Upper lobe of left lung (tissue), 6 donors: Measurements from ENCODE around the gene TNFSF13. TPM values are rescaled to one million over a fixed set of nuclear protein-coding genes. Genes with fewer than 3 reads are reported as not detected.

Experiments
- ATAC-seq, 2 donors: fragments of 200-7000 bp; cut with Tn5 transposase; one replicate each; pipeline ENCODE4 v1.9.1; 2022; ENCODE audit warnings: mild to moderate bottlenecking in 2 of 2, moderate library complexity in 2 of 2; ENCODE audit not compliant: low FRiP score in 2 of 2
- DNase-seq, 2 donors: peaks; one replicate each; pipeline ENCODE4 v3.0.0-alpha.2; 2019 to 2020
- H3K27ac ChIP-seq, 4 donors: fragments of 200-600 bp; sonication (generic); one replicate each; pipeline ENCODE4 v1.5.1; 2016 to 2019
- H3K27me3 ChIP-seq, 4 donors: fragments of 200-600 bp; sonication (generic); one replicate each; pipeline ENCODE4 v1.5.1; 2017 to 2019
- H3K36me3 ChIP-seq, 4 donors: fragments of 200-600 bp; sonication (generic); one replicate each; pipeline ENCODE4 v1.5.1; 2016 to 2019
- H3K4me1 ChIP-seq, 4 donors: fragments of 200-600 bp; sonication (generic); one replicate each; pipeline ENCODE4 v1.5.1; 2018 to 2019
- H3K4me3 ChIP-seq, 4 donors: fragments of 200-600 bp; sonication (generic); one replicate each; pipeline ENCODE4 v1.5.1; 2017 to 2019; ENCODE audit warnings: mild to moderate bottlenecking in 2 of 4, moderate library complexity in 1 of 4
- H3K9me3 ChIP-seq, 4 donors: fragments of 200-600 bp; sonication (generic); one replicate each; pipeline ENCODE4 v1.5.1; 2018 to 2019
- EP300 ChIP-seq, 4 donors: sonication (generic); formaldehyde crosslinking; IDR thresholded peaks; one replicate each; pipeline ENCODE4 v1.5.1; 2017; ENCODE audit warnings: antibody characterized with exemption in 4 of 4, control low read depth in 2 of 4
- POLR2A ChIP-seq, 4 donors: fragments of 450-650 bp; IDR thresholded peaks; one replicate each; pipeline ENCODE4 v1.5.1; 2016 to 2017; ENCODE audit warnings: antibody characterized with exemption in 4 of 4, mild to moderate bottlenecking in 2 of 4
- POLR2AphosphoS5 ChIP-seq, 2 donors: sonication (generic); formaldehyde crosslinking; IDR thresholded peaks; one replicate each; pipeline ENCODE4 v1.5.1; 2017; ENCODE audit warnings: antibody characterized with exemption in 2 of 2
- WGBS, 2 donors: methylation state at CpG; one replicate each; pipeline ENCODE4 v1.1.5; 2017 to 2018; 5-methylcytosine and 5-hydroxymethylcytosine counted together
- total RNA-seq, 6 donors: library from RNA; depleted of rRNA in 4 of 6; stranded (reverse); fragments of >200 nt in 4 of 6; gene quantifications; one replicate each; pipeline versions ENCODE4 v1.1.0 to v1.2.1, GENCODE V29; 2016 to 2021
- TF ChIP-seq, protein P1 (sequence below), 6 experiments: fragments of 450-650 bp in 4 of 6; fragments of 200-600 bp in 2 of 6; sonication (generic) in 2 of 6; IDR thresholded peaks; one replicate each; pipeline ENCODE4 v1.5.1; 2016 to 2019; ENCODE audit warnings: antibody characterized with exemption in 6 of 6
- donor health status: DM: no; HTN: no; CAD: no; lungs with moderate emphysema.
- donor health status: DM: no; HTN: yes; CAD: no; lungs with severe emphysema.

The TNFSF13 gene
- total RNA-seq, 6 donors from 2014 or later: 74.2 to 226 (median 129) TPM

DNA sequence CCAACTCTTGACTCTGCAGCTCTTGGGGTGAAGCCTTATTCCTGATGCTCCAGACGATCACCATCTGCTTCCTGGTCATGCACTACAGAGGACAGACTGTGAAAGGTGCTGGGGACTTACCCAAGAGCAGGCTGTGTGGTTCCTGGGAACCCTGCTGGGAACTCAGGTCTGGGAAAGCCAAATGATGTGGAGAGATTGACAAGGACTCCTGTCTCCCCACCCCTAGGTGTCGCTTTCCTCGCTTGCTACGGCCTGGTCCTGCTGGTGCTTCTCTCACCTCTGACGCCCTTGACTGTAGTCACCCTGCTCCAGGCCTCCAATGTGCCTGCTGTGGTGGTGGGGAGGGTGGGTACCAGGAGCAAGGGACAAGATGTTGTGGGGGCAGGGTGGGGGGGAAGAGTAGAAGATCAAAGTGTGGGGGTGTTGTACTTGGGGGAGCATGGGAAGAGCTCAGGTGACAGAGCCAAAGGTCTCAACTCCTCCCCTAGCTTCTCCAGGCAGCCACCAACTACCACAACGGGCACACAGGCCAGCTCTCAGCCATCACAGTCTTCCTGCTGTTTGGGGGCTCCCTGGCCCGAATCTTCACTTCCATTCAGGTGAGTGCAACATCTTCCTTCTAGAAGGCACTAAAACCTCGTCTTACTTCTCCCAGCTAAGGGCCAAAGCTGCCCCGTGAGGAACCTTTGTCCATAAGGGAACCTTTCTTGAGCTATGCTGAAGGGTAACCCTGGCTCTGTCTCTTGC lies 28.3 kb downstream of the TNFSF13 start:
- Histone ChIP-seq H3K4me1 (peaks cover 41 to 43% (median 42%) of the 10 kb centered on the region in 4 donors), H3K4me3 (no peak overlapping the region), H3K27ac (no peak overlapping the region), H3K36me3 (peaks cover 3 to 44% (median 33%) of the 10 kb centered on the region in 4 donors), H3K27me3 (no peaks in the 10 kb centered on the region), H3K9me3 (no peaks in the 10 kb centered on the region)
- ATAC-seq: no peak
- no peak for DNase-seq
- WGBS, 2 donors: 76 to 79% methylated on average over 8 to 9 of the region's 9 CpGs
- TF ChIP-seq, protein P1, sequence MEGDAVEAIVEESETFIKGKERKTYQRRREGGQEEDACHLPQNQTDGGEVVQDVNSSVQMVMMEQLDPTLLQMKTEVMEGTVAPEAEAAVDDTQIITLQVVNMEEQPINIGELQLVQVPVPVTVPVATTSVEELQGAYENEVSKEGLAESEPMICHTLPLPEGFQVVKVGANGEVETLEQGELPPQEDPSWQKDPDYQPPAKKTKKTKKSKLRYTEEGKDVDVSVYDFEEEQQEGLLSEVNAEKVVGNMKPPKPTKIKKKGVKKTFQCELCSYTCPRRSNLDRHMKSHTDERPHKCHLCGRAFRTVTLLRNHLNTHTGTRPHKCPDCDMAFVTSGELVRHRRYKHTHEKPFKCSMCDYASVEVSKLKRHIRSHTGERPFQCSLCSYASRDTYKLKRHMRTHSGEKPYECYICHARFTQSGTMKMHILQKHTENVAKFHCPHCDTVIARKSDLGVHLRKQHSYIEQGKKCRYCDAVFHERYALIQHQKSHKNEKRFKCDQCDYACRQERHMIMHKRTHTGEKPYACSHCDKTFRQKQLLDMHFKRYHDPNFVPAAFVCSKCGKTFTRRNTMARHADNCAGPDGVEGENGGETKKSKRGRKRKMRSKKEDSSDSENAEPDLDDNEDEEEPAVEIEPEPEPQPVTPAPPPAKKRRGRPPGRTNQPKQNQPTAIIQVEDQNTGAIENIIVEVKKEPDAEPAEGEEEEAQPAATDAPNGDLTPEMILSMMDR (IDR thresholded peaks at IDR 0.05): no peak
- no peak for TF ChIP-seq EP300 (IDR thresholded peaks at IDR 0.05)
- no peak for TF ChIP-seq POLR2AphosphoS5 (IDR thresholded peaks at IDR 0.05)
- no peak for TF ChIP-seq POLR2A (IDR thresholded peaks at IDR 0.05)

DNA sequence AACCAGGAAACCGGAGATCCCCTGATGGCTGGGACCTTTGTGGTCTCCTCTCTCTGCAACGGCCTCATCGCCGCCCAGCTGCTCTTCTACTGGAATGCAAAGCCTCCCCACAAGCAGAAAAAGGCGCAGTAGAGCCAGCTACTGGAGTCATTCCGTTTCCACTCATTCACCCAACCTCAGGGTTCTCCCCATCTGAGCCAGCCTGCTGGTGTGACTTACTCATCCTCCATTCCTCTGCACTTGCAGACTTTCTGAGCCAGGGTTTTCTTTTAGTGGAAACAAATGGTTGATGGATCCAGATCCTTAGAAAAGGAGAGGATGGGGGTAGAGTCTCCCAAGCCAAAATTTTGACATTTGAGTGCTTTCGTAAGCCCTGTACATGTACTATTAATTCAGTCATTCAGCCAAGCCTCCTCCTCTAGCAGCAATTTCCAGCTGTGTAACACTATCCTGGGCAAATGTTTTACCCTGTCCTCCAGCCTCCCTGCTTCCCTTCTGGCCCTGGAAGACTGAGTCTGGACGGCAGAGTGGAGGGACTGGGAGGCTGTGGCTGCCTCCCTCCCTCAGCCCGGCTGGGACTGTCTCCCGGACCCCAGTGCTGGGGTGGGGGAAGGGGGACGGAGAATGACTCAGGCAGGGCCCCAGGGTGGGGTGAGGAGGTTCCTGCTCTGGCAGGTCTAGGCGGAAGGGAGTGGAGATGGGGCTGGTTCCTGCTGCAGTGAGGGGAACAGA lies 29.0 kb downstream of the TNFSF13 start:
- ATAC-seq (no peak), DNase-seq (peak in 1 of 2 donors; percentile 33)
- H3K27ac ChIP-seq: peak overlapping the region in 1 of 4 donors; percentile 39
- TF ChIP-seq, protein P1 (IDR thresholded peaks at IDR 0.05): no peak
- no peak for TF ChIP-seq POLR2A (IDR thresholded peaks at IDR 0.05)
- no peak for TF ChIP-seq POLR2AphosphoS5 (IDR thresholded peaks at IDR 0.05)
- TF ChIP-seq EP300 (IDR thresholded peaks at IDR 0.05): no peak
- WGBS, 2 donors: 72 to 76% methylated on average over 12 of the region's 12 CpGs
- no peaks in the 10 kb centered on the region for H3K9me3 ChIP-seq
- peaks cover 34 to 36% (median 35%) of the 10 kb centered on the region in 4 donors for H3K4me1 ChIP-seq
- peaks cover 11 to 52% (median 41%) of the 10 kb centered on the region in 4 donors for H3K36me3 ChIP-seq
- no peak overlapping the region for H3K4me3 ChIP-seq
- no peaks in the 10 kb centered on the region for H3K27me3 ChIP-seq

DNA sequence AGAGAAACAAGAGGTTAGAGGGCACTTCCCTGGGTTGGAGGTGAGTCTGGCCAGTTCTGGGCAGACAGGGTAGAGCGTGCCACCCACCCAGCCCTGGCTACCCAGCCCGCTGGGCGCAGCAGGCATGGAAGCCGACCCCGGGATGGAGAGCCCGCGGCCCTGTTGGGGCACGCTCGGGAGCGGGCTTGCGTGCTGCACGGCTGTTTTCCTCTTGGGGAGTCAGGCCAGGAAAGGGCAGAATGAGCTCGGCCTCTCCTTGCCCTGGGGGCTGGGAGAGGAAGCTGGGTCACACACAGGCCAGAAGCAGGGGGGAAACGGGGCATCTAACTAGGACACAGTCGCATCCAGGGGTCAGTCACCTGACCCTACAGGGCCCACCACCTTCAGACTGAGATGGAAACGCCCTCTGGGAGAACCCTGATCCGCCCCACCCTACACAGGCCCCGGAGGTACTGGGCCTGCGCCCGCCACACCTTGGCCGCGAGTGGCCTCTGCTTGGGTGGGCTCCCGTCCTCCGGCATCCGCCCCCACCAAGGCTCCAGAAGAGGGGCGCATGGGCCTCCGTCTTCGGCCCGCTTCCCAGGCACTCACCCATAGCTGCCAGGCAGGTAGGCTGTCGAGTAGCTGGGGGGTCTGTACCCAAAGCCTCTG lies 30.1 kb downstream of the TNFSF13 start:
- Histone ChIP-seq H3K4me1 (peaks cover 26 to 28% (median 28%) of the 10 kb centered on the region in 4 donors), H3K9me3 (no peaks in the 10 kb centered on the region), H3K4me3 (peak overlapping the region; percentile 18 to 38 (median 26)), H3K36me3 (peaks cover 20 to 63% (median 52%) of the 10 kb centered on the region in 4 donors), H3K27me3 (no peaks in the 10 kb centered on the region), H3K27ac (peak overlapping the region; percentile 12 to 59 (median 32))
- DNase-seq (peak in 1 of 2 donors; percentile 75), ATAC-seq (no peak)
- TF ChIP-seq, protein P1 (IDR thresholded peaks at IDR 0.05): no peak
- TF ChIP-seq POLR2A (IDR thresholded peaks at IDR 0.05) (no peak), POLR2AphosphoS5 (IDR thresholded peaks at IDR 0.05) (no peak), EP300 (IDR thresholded peaks at IDR 0.05) (no peak)
- WGBS, 2 donors: 85 to 94% methylated on average over 10 to 20 of the region's 30 CpGs

DNA sequence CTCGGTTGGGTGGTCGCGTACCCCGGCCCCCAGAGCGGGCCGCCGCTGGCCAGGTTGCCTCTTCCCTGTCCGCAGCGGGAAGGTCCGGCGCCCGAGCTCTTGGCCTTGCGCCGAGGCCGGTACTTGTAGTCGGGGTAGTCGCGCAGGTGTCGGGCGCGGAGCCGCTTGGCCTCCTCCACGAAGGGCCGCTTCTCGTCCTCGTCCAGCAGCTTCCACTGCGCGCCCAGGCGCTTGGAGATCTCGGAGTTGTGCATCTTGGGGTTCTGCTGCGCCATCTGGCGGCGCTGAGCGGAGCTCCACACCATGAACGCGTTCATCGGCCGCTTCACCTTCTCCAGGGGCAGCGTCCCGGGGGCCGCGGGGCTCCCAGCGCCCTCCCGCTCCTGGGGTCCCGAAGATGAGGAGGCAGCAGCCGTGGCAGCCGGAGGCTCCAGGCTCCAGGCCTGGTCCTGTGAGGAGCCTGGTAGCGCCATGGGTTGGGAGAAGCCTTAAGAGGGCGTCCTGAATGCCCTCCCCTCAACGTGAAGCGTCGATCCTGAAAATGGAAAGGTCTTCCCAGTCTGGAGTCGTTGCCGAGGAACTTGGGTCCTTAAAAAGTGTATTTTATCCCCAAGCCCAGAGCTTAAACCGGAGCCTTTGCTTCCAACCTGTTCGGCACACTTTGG lies 30.8 kb downstream of the TNFSF13 start:
- 38 to 52% methylated on average over 14 to 43 of the region's 56 CpGs for WGBS, 2 donors
- Histone ChIP-seq H3K27ac (peak overlapping the region; percentile 12 to 59 (median 32)), H3K36me3 (peaks cover 26 to 69% (median 58%) of the 10 kb centered on the region in 4 donors), H3K4me1 (peaks cover 24 to 26% (median 25%) of the 10 kb centered on the region in 4 donors), H3K27me3 (no peaks in the 10 kb centered on the region), H3K9me3 (no peaks in the 10 kb centered on the region), H3K4me3 (peak overlapping the region; percentile 18 to 38 (median 26))
- DNase-seq (peak; percentile 84 to 94), ATAC-seq (peak; percentile 82 to 93)
- no peak for TF ChIP-seq EP300 (IDR thresholded peaks at IDR 0.05)
- no peak for TF ChIP-seq POLR2A (IDR thresholded peaks at IDR 0.05)
- TF ChIP-seq, protein P1 (IDR thresholded peaks at IDR 0.05): peak; percentile 87 to 94 (median 93)
- TF ChIP-seq POLR2AphosphoS5 (IDR thresholded peaks at IDR 0.05): peak in 1 of 2 donors; percentile 25
